NCI-H1436 treated with DMSO at 0.1 percent for 48 hours (cell line): Measurements from ENCODE around the gene FSTL3.
"Not testable (repeated sequence)": the region's sequence is repeated elsewhere in the genome, so short reads cannot be mapped to it uniquely, and the experiment has no call there.

Source experiments
- DNase-seq: peaks from one replicate; lab custom pipeline; 2025; lab: John Stamatoyannopoulos, UW

The FSTL3 gene

GRCh38 chr19:676339-677105, at the start of gene FSTL3:
FSTL3 (plus strand) TSS chr19:676392; CDS start chr19:676424, 32 bp downstream.
- DNase-seq, result no peak

DNA sequence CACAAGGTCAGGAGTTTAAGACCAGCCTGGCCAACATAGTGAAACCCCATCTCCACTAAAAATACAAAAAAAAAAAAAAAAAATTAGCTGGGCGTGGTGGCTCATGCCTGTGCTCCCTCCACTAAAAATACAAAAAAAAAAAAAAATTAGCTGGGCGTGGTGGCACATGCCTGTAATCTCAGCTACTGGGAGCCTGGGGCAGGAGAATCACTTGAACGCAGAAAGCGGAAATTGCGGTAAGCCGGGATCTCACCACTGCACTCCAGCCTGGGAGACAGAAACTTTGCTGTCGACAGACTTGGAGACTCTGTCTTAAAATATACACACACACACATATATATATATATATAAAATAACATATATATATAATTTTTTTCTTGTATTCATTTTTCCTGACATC, 49.6 kb upstream of the FSTL3 start:
- DNase-seq, result not testable (repeated sequence)

DNA sequence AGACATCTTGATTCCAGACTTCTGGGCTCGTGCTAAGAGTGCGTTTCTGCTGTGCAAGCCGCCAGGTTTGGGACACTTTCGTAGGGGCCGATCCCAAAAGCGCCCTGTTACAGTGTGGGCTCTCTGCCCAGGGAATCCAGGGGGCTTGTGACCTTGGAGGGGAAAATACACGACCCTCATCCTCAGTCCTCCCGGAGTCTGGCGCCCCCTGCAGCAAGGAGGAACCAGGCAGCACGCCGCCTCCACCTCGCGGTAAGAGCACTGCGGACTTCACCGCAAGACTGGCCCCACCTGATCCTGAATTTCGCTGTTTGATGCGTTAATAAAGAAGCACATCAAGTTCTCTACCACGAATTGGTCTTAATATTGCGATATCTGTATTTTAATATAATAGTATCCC, 48.0 kb upstream of the FSTL3 start:
- no peak for DNase-seq

DNA sequence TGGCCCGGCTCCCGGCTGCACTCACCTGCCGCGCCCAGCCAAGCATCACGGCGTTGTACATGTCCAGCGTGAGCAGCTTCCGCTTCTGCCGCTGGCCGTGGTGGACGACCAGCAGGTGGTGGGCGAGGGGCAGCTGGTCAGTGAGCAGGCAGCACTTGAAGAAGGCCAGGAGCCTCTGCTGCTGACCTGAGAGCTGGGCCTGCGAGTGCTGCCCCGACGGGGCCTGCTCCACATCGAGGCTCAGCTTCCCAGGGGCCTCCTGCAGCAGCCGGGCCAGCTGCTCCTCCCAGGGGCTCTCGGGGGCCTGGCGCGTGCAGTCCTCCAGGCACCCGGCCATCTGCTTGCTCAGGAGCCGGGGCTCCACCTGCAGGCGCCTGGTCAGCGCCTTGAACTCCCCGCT, 46.7 kb upstream of the FSTL3 start:
- DNase-seq, result not testable (repeated sequence)

GRCh38 chr19:629961-630714, 46.1 kb upstream of the FSTL3 start:
- DNase-seq, result no peak

GRCh38 chr19:632579-633067, 43.6 kb upstream of the FSTL3 start:
- no peak for DNase-seq

- DNase-seq, result peak; percentile 87
Measured at GRCh38 chr19:633068-633785, 43.0 kb upstream of the FSTL3 start, which contains the start of gene POLRMT. POLRMT (minus strand) TSS chr19:633537; CDS start chr19:633512, 25 bp downstream.

DNA sequence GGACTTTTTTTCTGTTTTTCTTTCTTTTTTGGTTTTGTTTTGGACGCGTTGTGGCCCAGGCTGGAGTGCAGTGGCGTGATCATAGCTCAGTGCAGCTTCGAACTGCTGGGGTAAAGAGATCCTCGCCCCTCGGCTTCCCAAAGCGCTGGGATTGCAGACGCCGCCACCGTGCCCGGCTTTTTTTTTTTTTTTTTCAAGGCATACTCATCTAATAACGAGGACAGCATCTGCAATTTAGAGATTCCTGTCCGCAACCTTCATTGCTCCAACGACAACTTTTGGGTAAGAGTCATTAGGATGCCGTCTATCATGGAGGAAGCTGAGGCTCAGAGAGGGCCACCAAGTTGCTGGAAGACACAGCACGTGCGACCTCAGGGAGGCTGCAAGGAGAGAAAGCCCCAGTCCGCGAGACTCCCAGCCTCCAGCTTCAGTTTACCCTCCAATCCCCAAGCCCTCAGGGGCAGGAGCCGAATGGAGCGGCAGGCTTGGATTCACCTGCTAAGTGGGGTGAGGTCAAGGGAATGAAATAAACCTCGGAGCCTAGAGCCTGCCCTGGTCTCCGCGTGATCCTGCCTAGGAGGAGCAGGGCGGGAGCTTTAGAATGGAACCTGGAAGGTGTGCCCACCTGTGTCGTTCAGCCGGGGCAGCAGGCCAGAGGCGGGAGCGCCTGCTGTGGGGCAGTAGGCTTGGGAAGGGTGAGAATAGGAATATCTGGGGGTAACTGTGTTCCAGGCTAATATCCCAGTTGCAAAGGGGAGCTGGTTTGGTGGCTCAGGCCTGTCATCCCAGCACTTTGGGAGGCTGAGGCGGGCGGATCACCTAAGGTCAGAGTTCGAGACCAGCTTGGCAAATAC, 42.2 kb upstream of the FSTL3 start:
- no peak for DNase-seq

- DNase-seq, result no peak
Measured at GRCh38 chr19:634975-635652, 41.1 kb upstream of the FSTL3 start.

GRCh38 chr19:638906-639252, 37.3 kb upstream of the FSTL3 start:
- DNase-seq, result no peak

- DNase-seq, result no peak
Measured at GRCh38 chr19:639253-640160, 36.7 kb upstream of the FSTL3 start, which contains the start of gene FGF22. FGF22 (plus strand) TSS chr19:639879; CDS start chr19:639926, 47 bp downstream.

- no peak for DNase-seq
Measured at GRCh38 chr19:640161-640558, 36.0 kb upstream of the FSTL3 start.

DNA sequence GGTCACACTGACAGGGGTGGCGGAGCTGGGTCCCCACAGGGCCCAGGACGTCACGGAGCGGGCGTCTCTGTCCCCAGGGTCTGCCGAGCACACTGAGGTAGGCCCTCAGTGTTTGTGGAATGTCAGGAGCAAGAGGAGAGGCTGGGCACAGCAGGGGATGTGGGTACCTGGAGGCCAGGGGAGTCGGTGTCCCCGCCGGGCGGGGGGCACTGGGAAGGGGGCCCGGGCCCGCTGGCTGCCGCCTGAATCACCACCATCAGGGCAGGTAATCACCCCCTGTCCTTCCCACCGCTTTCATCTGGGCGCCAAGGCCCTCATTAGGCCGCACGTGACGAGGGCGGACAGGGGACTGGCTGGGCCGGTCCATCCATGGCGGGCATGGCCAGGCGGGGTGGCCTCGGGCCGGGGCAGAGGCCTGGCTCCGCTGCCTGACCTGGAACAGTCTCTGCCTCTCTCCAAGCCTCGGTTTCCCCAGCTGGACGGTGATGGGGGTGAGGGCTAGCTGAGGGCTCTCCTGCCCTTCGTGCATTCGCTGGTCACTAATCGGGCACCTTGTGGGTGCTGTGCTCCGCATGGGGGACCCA, 35.5 kb upstream of the FSTL3 start:
- DNase-seq, result no peak

GRCh38 chr19:641702-642101, 34.5 kb upstream of the FSTL3 start:
- no peak for DNase-seq

GRCh38 chr19:642767-643727, 33.1 kb upstream of the FSTL3 start:
- no peak for DNase-seq

DNA sequence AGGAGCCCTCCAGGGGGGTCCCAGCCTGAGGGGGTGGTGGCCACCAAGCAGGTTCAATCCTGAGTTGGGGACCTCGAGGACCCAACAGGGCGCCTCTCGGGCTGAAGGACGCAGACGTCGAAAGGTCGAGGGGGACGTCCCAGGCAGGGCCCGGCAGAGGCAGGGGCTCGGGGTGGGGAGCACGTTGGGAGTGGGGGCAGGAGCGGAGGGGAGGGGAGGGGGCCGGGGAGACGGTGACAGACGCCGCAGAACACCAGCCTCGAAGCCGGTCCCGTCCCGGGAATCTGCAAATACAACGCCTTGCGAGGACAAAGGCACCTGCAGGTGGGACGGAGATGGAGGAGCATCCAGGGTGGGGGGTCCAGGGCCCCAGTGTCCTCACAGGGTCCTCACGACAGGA, 32.5 kb upstream of the FSTL3 start:
- DNase-seq, result no peak

GRCh38 chr19:644363-644762, 31.8 kb upstream of the FSTL3 start:
- no peak for DNase-seq

- no peak for DNase-seq
Measured at GRCh38 chr19:644789-645188, 31.4 kb upstream of the FSTL3 start.
